HepG2 (cell line): ENCODE results near the gene CAPZB. TPM values are rescaled to one million over a fixed set of nuclear protein-coding genes. Genes with fewer than 3 reads are reported as not detected.
A peak's percentile ranks its signal among the peaks of the same experiment; 100 is the strongest.

Experiments used
- HNRNPL ChIP-seq: fragments of 200-400 bp; formaldehyde crosslinking; IDR thresholded peaks from 2 replicates; pipeline ENCODE4 v1.6.1; 2017; ENCODE audit warnings: mild to moderate bottlenecking, low read depth, low read length
- HOXA3 ChIP-seq: sonication (generic); formaldehyde crosslinking; IDR thresholded peaks from 2 replicates; pipeline ENCODE4 v1.5.0; 2020; ENCODE audit warnings: missing genetic modification reagents
- NR2F2 ChIP-seq: IDR thresholded peaks from 2 replicates; pipeline ENCODE4 v1.6.1; 2012; ENCODE audit warnings: low read depth, inconsistent platforms, borderline replicate concordance
- RARA ChIP-seq: IDR thresholded peaks from 2 replicates; pipeline ENCODE4 v1.6.1; 2016; ENCODE audit warnings: missing genetic modification reagents, missing compliant biosample characterization
- SOX13 ChIP-seq, 3 experiments: fragments of 450-650 bp in 1 of 3; sonication (generic) in 1 of 3; formaldehyde crosslinking in 1 of 3; IDR thresholded peaks in 2 of 3; conservative IDR thresholded peaks in 1 of 3; 2 replicates each; pipeline versions ENCODE4 v1.5.0 to v1.6.1; 2016 to 2020; ENCODE audit warnings: antibody characterized with exemption in 1 of 3, mild to moderate bottlenecking in 1 of 3, missing compliant biosample characterization in 1 of 3, missing genetic modification reagents in 1 of 3, moderate library complexity in 1 of 3
- TOE1 ChIP-seq: sonication (generic); formaldehyde crosslinking; IDR thresholded peaks from 2 replicates; pipeline ENCODE4 v1.4.0; 2020; ENCODE audit warnings: mild to moderate bottlenecking, missing genetic modification reagents
- U2AF1 ChIP-seq: fragments of 200-400 bp; formaldehyde crosslinking; optimal IDR thresholded peaks from 2 replicates; pipeline ENCODE3; 2017; ENCODE audit warnings: mild to moderate bottlenecking, low read depth, low read length
- ZNF646 ChIP-seq: sonication (generic); formaldehyde crosslinking; IDR thresholded peaks from 2 replicates; pipeline ENCODE4 v1.9.0; 2021; ENCODE audit warnings: mild to moderate bottlenecking, missing genetic modification reagents
- ZSCAN21 ChIP-seq: sonication (generic); formaldehyde crosslinking; IDR thresholded peaks from 2 replicates; pipeline ENCODE4 v1.8.0; 2022; ENCODE audit warnings: mild to moderate bottlenecking, missing genetic modification reagents, moderate library complexity, borderline replicate concordance
- polyA plus RNA-seq, 8 experiments: library from polyadenylated mRNA; depleted of rRNA in 3 of 8; stranded (reverse) in 7 of 8; unstranded in 1 of 8; fragments of >200 nt; fragmentation: Illumina TruSeq in 4 of 8; extraction: Trizol in 4 of 8; gene quantifications; 2 replicates each; pipeline versions ENCODE4 v1.2.1 to v1.2.3, GENCODE V29; 2011 to 2016; ENCODE audit warnings: low read depth in 4 of 8, missing spikeins in 1 of 8, mixed read lengths in 1 of 8; ENCODE audit not compliant: insufficient read depth in 1 of 8
- total RNA-seq, 5 experiments: library from RNA; depleted of rRNA; stranded (reverse); fragments of >200 nt; fragmentation: Illumina TruSeq; extraction: Trizol; gene quantifications; 2 replicates each; pipeline ENCODE4 v1.2.3, GENCODE V29; 2016; ENCODE audit warnings: low read depth in 1 of 5
- TF ChIP-seq, protein P1 (sequence below): sonication (generic); formaldehyde crosslinking; IDR thresholded peaks from 2 replicates; pipeline ENCODE4 v1.4.0; 2020; ENCODE audit warnings: mild to moderate bottlenecking, missing genetic modification reagents

The CAPZB gene
- total and polyA plus RNA-seq, 2 of the 13 experiments (the other 11 are each of a cell fraction or from before 2014, with no cell fraction given), result 58.9 to 76.9 TPM

DNA sequence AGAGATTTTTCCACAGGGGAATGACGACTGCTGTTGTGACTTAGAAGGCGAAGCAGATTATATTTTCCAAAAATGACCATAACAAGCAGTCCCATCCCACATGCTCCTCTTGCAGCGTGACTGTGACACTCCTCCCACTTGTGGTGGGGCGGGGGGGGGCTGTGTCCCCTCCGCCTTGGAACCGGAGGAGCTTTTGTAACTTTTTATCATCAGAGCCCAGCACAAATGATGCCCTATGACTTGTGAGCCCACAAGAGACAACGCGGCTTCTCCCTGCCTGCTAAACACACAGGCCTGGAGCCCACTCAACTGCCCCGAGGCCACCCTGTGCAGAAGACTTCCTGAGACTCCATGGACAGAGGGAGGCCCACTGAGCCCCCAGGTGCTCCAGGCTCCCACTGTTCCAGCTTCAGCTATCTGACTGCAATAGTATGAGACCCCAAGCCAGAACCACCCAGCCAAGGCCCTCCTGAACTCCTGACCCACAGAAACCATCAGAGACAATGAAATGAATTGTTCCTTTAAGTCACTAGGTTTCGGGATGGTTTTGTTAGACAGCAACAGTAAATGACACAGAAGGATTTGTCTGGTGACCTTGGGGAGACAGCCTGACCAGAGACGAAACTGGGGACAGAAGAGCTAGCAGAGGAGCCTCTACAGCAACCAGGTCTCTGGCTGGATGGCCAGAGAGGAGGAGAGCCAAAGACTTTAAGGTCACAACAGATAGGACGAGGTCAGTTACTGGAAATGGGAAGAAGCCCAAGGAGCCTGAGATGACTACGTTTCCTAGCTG is 58.8 kb downstream of the CAPZB start (continued):
- TF ChIP-seq ZNF646 (CRISPR knock-in tag) (no peak), HNRNPL (no peak), SOX13 (IDR thresholded peaks at IDR 0.05) (no peak), SOX13 (CRISPR knock-in tag; conservative IDR thresholded peaks at IDR 0.05 in 1 of 2, IDR thresholded peaks at IDR 0.05 in 1 of 2) (peak in 1 of 2 experiments; percentile 43; a peak in 1 of 4 replicates), NR2F2 (no peak), TOE1 (CRISPR knock-in tag) (no peak), U2AF1 (no peak), RARA (CRISPR knock-in tag) (0 out of 2 replicates have a peak, but pooled peaks have one; percentile 34), HOXA3 (CRISPR knock-in tag) (0 out of 2 replicates have a peak, but pooled peaks have one; percentile 5), ZSCAN21 (CRISPR knock-in tag) (no peak)
- TF ChIP-seq, protein P1, sequence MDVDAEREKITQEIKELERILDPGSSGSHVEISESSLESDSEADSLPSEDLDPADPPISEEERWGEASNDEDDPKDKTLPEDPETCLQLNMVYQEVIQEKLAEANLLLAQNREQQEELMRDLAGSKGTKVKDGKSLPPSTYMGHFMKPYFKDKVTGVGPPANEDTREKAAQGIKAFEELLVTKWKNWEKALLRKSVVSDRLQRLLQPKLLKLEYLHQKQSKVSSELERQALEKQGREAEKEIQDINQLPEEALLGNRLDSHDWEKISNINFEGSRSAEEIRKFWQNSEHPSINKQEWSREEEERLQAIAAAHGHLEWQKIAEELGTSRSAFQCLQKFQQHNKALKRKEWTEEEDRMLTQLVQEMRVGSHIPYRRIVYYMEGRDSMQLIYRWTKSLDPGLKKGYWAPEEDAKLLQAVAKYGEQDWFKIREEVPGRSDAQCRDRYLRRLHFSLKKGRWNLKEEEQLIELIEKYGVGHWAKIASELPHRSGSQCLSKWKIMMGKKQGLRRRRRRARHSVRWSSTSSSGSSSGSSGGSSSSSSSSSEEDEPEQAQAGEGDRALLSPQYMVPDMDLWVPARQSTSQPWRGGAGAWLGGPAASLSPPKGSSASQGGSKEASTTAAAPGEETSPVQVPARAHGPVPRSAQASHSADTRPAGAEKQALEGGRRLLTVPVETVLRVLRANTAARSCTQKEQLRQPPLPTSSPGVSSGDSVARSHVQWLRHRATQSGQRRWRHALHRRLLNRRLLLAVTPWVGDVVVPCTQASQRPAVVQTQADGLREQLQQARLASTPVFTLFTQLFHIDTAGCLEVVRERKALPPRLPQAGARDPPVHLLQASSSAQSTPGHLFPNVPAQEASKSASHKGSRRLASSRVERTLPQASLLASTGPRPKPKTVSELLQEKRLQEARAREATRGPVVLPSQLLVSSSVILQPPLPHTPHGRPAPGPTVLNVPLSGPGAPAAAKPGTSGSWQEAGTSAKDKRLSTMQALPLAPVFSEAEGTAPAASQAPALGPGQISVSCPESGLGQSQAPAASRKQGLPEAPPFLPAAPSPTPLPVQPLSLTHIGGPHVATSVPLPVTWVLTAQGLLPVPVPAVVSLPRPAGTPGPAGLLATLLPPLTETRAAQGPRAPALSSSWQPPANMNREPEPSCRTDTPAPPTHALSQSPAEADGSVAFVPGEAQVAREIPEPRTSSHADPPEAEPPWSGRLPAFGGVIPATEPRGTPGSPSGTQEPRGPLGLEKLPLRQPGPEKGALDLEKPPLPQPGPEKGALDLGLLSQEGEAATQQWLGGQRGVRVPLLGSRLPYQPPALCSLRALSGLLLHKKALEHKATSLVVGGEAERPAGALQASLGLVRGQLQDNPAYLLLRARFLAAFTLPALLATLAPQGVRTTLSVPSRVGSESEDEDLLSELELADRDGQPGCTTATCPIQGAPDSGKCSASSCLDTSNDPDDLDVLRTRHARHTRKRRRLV (CRISPR knock-in tag), result no peak
